Astrocyte (in vitro differentiated cells and primary cell): ENCODE measurements around the gene JTB.

Source experiments
- EZH2 ChIP-seq: IDR thresholded peaks from 2 replicates; pipeline ENCODE4 v1.6.1; 2012; ENCODE audit warnings: mild to moderate bottlenecking, low read length, inconsistent platforms; ENCODE audit not compliant: insufficient read depth
- TF ChIP-seq, protein P1 (sequence below): IDR thresholded peaks from 2 replicates; pipeline ENCODE4 v1.5.1; 2011; ENCODE audit warnings: low read depth, mild to moderate bottlenecking, inconsistent platforms, low read length, moderate library complexity; ENCODE audit not compliant: insufficient read depth

DNA sequence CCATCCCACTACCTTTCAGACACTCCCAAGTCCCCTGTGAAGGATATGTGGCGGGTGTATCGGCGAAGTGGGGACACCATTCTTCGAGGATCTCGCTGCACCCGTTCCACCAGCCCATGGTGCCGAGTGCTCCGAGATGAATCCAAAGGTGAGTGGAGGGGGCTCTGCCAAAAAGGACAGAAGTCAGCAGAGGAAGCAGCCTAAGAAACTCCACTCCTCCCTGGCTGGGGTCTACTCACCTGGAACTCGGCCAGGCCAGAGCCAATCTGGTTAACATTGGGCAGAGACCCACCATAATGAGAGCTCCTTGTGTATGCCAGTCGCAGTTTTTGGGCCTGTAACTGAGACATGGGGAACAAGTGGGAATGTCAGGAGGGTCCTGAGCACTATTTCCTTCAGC is 22.6 kb downstream of the JTB start:
- TF ChIP-seq, protein P1, sequence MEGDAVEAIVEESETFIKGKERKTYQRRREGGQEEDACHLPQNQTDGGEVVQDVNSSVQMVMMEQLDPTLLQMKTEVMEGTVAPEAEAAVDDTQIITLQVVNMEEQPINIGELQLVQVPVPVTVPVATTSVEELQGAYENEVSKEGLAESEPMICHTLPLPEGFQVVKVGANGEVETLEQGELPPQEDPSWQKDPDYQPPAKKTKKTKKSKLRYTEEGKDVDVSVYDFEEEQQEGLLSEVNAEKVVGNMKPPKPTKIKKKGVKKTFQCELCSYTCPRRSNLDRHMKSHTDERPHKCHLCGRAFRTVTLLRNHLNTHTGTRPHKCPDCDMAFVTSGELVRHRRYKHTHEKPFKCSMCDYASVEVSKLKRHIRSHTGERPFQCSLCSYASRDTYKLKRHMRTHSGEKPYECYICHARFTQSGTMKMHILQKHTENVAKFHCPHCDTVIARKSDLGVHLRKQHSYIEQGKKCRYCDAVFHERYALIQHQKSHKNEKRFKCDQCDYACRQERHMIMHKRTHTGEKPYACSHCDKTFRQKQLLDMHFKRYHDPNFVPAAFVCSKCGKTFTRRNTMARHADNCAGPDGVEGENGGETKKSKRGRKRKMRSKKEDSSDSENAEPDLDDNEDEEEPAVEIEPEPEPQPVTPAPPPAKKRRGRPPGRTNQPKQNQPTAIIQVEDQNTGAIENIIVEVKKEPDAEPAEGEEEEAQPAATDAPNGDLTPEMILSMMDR, result no peak
- TF ChIP-seq EZH2, result no peak
